Bone marrow (tissue), 2 donors: Measurements from ENCODE around the gene GPR52.

ENCODE experiments used
- DNase-seq, 2 donors: peaks; one replicate each; lab custom pipeline; 2025; lab: John Stamatoyannopoulos, UW

The GPR52 gene

DNA sequence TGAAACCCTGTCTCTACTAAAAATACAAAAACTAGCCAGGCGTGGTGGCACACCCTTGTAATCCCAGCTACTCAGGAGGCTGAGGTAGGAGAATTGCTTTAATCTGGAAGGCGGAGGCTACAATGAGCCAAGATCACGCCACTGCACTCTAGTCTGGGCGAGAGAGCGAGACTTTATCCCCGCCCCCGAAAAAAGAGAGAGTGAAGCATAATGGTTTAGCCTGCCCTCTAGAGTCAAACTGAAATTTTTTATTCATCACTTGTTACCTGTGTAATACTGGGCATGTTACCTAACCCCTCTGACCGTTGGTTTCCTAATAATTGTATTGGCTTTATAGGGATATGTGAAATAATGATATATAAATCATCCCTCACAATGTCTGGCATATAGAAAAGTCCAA is 18.8 kb downstream of the GPR52 start:
- DNase-seq = no peak

DNA sequence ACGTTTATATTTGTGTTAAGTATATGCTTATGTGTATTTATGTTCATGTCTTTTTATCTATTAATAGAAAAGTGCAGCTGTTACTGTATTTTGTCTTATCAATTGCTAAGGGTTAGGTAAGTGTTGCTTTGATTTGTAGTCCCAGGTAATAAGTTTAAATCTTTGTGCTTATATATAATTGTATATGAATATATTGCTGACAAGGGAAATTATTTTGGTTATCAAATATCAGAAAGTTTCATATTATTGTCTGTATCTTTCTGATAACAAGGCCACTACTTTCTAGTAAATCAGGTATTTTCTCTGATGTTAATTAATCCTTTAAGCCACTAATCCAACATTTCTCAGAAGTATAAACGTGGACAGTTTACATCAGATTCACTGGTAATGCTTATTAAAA is 21.3 kb downstream of the GPR52 start:
- DNase-seq = no peak

GRCh38 chr1:174469687-174470086 is 21.9 kb downstream of the GPR52 start:
- no peak for DNase-seq

GRCh38 chr1:174479281-174479680 is 31.5 kb downstream of the GPR52 start:
- DNase-seq = no peak

DNA sequence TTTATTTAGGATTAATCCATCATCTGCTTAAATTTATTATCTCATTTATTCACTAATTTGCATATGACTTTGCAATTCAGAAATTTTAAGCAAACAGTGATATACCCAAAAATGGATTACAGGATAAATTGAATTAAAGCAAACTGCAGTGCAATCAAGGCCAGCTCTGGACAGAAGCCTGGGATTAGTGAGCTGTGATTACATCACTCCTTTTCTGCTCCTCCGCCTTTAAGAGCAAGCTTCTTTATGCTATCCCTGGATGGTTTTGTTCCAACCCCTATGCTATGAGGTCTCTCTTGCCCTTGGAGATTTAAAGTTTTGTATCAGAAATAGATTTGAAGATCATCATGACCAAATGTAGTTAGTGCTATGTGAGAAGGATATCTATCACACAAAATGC is 32.6 kb downstream of the GPR52 start:
- DNase-seq = no peak

- DNase-seq = no peak
These were observed 43.8 kb downstream of the GPR52 start for GRCh38 chr1:174491606-174492005.

DNA sequence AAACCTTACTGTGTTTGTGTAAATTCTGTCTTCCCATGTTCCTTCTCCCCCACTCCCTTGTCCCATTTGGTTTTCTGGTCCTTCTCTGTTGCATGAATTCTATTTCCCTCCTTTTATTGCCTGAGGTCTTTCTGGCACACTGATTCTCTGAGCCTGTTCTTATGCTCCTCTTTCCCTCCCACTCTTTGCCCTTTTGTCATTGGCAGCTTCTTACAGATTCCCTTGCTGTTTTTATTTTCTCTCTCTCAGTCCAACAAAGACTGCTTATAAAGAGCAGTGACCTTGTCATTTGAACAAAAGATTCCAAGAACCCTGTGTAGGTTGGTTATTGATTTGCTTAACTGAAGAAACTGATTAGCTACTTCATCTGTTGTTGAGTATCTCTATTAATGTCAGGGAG is 49.7 kb downstream of the GPR52 start:
- no peak for DNase-seq
